Activated T-cell treated with anti-CD3 and anti-CD28 coated beads for 48 hours (primary cell): ENCODE data around the gene PIANP.
"Not testable (repeated sequence)": the region's sequence is repeated elsewhere in the genome, so short reads cannot be mapped to it uniquely, and the experiment has no call there.

Source experiments
- DNase-seq: peaks from one replicate; pipeline ENCODE4 v3.0.0-alpha.2; 2020; ENCODE audit warnings: low read depth

PIANP gene, protein sequence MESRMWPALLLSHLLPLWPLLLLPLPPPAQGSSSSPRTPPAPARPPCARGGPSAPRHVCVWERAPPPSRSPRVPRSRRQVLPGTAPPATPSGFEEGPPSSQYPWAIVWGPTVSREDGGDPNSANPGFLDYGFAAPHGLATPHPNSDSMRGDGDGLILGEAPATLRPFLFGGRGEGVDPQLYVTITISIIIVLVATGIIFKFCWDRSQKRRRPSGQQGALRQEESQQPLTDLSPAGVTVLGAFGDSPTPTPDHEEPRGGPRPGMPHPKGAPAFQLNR

DNA sequence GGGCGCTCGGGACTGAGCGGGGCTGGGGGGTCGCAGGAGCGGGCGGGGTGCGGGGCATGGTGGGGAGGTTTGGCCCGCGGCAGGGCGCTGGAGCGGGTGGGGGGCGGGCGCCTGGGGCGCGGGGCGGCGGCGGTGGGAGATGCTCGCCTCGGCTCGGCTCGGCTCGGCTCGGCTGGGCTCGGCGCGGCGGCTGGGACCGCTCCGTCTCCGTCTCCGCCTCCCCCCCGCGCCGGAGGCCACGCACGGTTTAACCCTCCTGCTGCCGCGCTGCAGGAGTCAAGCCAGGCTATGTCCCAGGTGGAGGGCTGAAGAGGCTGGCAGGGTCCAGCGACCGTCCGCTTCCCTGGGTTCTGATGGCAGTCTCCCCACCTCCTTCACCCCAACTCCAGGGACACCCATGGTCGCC lies at the start of gene PIANP:
Gene PIANP, minus strand, starts transcription at position 170 of the 406 bp plus-strand sequence. CDS start 2,754 bp downstream, outside the sequence.
- peak; percentile 42 for DNase-seq

DNA sequence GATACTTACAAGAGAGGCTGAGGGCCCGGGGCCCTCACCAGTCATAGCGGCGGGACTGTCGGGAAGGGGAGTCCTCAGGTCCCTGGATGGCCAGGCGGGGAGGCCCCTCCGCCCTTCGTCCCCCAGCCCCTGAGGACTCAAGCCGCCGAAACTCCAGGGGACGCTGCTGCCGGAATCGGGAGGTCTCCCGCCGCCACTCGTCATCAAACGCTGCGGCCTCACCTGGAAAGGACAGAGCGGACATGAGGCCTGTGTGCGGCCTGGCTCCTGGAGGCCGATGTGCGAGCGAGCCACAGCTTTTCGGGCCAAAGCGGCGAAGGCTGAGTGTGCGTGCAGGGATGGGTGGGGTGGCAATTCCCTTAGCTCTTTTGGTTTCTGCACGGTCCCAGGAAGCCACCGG lies 48.1 kb upstream of the PIANP start:
- no peak for DNase-seq

DNA sequence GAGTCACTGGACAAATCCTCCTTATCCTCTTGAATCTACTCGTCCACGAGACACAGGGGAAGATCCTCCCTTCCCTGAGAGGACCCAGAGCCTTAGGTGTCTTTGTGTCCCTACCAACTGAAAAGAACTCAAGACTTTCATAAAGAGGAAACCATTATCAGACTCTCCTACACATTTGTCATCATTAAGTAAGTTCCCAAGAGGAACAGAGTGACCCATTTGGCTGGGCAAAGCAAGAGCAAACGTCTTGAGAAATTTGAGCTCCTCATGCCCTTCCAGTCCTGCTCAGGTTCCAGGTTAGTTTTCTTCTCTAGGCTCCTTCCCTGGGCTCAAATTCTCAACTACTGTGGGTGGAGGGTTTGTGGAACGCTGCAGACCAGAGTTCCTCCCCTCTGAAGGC lies 46.6 kb upstream of the PIANP start:
- DNase-seq, result no peak

DNA sequence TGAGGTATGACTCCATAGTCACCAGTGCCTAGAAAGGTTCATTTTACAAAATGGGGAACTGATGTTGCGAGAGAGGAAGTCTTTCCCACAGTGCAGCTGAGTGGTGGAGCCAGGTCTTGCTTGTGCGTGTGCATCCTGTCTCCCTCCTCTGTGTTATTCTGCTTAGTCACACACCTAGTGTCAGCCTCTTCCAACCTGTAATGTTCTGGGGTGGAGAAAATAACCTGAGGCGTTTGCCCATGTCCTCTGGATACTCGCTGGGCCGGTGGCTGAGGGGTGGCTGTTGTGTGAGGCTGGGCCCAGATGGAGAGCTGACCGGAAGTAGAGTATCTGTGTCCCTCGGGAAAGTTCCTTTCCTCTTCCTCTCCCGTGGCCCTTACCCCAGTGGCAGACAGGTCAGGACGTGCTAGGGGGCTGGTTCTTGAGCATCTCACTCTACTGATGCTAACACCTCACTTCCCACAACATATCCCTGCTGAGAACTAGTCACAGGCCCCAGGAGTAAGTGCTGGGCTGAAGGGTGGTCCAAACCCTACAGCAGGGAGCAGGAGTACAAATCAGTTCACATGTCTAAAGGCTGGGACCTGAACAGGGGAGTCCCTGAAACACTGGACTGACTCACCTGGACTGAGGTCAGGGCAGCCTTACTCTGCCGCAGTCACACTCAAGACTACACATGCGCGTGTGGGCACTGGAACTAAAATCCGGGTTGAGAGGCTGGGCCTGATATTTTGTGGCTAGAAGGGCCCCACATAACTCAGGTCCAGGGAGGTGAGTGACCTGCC lies 45.3 kb upstream of the PIANP start:
- no peak for DNase-seq

DNA sequence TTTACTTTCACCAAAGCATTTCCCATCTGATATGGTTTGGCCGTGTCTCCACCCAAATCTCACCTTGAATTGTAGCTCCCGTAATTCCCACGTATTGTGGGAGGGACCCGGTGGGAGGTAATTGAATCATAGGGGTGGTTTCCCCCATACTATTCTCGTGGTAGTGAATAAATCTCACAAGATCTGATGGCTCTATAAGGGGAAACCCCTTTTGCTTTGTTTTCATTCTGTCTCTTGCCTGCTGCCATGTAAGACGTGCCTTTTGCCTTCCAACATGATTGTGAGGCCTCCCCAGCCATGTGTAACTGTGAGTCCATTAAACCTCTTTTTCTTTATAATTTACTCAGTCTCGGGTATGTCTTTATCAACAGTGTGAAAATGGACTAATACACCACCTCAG lies 42.7 kb upstream of the PIANP start:
- DNase-seq, result not testable (repeated sequence)

DNA sequence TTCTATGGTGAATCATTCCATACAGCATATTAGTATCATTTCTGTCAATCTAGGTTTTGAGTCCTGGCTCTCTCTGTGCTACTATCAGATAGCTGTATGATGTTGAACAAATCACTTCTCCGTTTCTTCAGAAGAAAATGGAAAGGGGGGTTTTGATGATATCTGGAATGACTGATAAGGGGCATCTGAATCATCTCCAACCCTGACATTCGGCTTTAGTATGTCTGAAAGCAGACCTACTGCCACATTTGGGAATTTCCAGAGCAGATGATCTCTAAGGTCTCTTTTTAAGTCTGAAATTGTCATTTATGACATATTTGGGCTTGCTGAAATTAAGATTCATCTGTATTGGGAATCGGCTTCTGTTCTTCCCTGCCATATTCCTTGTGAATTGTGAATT lies 42.2 kb upstream of the PIANP start:
- DNase-seq, result no peak

DNA sequence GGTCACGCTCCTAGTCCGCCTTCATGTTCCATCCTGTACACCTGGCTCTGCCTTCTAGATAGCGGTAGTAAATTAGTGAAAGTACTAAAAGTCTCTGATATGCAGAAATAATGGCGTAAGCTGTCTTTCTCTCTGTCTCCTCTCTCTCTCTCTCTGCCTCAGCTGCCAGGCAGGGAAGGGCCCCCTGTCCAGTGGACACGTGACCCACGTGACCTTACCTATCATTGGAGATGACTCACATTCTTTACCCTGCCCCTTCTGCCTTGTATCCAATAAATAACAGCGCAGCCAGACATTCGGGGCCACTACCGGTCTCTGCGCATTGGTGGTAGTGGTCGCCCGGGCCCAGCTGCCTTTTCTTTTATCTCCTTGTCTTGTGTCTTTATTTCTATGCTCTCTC lies 41.5 kb upstream of the PIANP start:
- not testable (repeated sequence) for DNase-seq

DNA sequence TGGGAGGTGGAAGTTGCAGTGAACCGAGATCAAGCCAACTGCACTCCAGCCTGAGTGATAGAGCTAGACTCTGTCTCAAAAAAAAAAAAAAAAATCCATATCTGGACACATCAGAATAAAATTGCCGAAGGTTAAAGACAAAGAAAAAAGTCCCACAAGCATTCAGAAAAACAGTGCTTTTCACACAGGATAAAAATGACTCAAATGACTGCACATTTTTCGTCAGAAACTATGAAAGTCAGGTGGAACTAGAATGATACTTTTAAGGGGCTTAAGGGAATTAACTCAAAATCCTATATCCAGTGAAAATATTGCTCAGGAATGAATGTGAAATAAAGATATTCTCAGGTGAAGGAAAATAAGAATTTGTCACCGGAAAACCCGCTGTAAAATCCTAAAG lies 36.1 kb upstream of the PIANP start:
- no peak for DNase-seq

DNA sequence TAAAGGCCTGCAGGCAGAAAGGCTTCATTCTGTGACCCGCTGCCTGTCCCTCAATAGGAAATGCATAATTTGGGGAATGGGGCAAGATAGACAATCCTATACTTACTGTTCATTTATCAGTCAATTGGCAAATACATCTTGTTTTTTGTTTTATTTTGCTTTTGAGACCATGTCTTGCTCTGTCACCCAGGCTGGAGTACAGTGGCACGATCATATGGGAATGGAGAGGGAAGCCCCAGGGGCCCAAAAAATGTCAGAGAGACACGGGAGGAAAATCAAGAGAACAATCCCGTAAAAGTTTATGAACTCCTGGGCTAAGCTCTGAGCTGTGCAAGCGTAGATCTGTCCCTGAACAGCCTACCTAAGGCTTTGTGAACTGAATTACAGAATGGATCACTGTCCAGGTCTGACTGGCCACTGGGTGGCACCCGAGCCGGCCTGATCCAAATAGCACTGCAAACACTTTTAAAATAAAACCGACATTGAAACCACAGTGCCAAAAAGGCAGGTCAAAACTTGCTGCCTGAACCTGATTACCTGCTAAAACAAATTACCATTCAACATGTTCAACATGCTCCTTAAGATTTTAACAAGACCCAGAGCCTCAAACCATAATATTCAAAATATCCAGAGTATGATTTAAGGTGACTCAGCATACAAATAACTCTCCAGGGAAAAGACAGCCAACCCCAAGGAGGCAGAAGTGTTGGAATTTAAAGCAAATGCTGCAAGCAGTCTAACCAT lies 35.0 kb upstream of the PIANP start:
- DNase-seq, result peak; percentile 34

DNA sequence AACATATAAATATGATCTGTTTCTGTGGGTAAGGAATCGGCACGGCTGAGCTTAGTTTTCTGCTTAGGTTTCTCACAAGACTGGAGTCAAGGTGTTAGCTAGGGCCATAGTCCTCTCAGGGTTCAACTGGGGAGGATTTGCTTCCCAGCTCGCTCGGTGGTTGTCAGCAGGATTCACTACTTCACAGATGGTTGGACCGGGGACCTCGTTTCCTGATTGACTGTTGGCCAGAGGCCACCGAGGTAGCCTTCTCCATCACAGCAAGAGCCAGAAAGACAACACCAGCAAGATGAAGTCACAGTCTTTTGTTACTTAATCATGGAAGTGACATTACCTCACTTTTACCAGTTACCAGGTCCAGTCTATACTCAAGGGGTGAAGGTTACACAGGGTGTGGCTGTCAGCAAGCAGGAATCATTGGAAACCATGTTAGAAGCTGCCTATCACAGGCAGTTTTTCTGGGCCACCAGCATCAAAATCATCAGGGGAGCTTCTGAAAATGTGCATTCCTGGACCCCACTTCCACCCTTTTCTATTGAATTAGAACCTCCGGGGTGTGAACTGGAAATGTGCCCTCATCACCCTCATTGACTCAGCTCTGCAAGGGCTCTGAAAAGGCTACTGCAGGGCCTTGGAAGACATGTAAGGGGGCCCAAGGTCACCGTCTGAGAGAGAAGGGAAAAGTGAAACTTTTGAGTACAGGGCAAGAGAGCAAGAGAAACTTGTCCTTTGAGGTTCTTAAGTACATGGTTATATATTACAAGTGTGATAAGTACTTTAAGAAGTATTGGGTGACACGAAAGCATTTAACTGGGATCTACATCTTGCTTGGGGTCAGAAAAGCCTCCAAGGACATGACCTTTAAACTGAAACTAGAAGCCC lies 34.1 kb upstream of the PIANP start:
- DNase-seq, result no peak

DNA sequence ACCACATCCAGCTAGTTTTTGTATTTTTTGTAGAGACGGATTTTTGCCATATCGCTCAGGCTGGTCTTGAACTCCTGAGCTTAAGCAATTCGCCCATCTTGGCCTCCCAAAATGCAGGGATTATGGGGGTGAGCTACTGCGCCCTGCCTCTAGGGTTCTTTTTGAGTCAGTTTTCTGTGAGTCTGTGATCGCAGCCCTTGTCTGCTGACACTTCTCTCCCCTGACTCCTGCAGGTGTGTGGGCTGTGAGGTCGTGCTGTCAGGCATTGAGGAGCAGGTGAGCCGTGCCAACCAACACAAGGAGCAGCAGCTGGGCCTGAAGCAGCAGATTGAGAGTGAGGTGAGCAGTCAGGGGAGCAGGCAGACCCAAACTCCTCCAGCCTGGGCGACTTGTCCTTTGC lies 29.6 kb upstream of the PIANP start:
- no peak for DNase-seq

DNA sequence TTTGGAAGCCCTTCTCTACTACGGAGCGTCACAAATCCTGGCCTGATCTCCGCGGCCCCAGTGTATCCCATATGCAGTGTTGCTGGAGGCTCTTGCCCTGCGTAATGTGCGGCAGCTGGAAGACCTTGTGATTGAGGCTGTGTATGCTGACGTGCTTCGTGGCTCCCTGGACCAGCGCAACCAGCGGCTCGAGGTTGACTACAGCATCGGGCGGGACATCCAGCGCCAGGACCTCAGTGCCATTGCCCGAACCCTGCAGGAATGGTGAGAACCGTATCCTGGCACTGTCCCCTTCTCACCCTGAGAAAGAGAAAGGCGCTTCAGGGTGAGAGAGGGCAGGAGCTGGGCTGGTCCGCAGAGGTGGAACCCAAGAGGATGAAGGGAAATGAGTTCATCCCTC lies 28.6 kb upstream of the PIANP start:
- DNase-seq, result no peak

DNA sequence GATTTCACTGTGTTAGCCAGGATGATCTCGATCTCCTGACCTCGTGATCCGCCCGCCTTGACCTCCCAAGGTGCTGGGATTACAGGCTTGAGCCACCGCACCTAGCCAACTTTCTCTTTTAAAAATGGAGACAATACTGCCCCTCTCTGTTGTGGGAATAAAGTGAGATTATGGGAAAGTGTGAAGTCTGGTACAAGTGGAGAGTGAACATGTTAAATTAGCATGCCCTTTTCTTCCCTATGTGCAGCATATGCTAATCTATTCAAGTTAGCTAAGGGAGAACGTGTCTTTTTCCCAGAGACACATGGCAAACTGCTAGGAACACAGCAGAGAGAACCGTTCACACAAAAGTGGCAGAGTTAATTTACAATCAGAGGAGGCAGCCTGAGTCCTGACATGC lies 24.7 kb upstream of the PIANP start:
- no peak for DNase-seq

DNA sequence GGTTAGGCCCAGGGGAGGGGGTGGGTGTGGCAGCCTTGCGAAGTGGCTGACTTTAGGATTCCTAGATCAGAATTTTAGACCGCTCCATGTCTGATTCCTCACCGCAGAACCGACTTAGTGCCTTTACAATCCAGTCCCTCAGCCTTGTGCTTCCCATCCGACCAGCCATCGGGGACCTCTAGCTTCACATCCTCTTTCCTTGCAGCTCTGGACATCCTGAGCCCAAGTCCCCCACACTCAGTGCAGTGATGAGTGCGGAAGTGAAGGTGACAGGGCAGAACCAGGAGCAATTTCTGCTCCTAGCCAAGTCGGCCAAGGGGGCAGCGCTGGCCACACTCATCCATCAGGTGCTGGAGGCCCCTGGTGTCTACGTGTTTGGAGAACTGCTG lies 23.8 kb upstream of the PIANP start:
- DNase-seq, result peak; percentile 26

DNA sequence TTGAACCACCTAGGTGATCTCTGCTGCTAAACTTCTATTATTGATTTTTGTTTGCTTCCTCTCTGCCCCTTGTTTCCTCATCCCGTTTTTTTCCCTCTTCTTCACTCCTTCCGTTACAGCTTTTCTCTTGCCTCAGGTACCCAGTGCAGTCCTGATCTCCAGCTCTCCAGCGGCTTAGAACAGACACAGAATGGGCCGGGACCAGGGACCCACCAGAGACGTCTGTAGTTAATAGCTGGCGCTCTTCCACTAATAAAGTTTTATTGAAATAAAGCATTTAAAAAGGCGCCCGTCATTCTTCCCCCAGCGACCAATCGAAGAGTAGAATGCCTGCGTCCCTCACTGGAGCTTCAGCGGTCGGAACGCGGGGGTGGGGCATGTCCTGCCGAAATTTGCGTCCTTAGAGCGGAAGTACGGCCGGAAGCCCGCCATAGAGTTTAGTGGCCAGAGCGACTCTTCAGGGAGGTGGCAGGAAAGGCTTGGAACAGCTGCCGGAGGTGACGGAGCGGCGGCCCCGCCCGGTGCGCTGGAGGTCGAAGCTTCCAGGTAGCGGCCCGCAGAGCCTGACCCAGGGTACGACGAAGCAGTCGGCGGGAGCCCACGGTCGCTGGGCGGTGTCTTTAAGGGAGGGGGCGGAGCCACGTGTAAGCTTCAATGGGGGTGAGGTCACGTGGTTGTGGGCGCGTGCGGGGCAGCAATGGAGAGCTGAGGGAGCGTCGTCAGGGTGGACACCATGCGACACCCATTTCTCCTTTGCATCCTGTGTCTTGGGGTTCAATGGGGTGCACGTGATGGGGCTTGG lies 23.2 kb upstream of the PIANP start, which contains the start of gene COPS7A:
Gene COPS7A, plus strand, starts transcription at position 440 of the 802 bp plus-strand sequence. CDS start 611 bp downstream, outside the sequence.
- peak; percentile 94 for DNase-seq

DNA sequence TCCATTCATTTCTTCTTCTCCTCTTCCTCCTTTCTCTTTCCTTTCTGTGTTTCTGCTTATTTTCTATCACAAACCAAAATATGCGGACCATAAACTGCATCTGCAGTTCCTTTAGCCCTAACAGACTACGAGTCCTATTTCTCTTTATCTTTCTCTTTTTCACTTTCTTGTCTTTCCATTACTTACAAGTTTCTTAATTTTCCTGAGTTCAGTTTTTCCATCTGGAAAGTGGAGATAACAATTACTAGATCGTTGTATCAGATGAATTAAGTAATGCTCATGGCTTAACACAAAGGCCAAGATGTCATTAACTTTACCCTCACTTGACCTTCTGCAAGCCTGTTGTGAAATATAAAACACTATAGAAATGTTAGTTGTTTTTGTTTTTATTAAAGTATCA lies 22.2 kb upstream of the PIANP start:
- DNase-seq, result no peak

DNA sequence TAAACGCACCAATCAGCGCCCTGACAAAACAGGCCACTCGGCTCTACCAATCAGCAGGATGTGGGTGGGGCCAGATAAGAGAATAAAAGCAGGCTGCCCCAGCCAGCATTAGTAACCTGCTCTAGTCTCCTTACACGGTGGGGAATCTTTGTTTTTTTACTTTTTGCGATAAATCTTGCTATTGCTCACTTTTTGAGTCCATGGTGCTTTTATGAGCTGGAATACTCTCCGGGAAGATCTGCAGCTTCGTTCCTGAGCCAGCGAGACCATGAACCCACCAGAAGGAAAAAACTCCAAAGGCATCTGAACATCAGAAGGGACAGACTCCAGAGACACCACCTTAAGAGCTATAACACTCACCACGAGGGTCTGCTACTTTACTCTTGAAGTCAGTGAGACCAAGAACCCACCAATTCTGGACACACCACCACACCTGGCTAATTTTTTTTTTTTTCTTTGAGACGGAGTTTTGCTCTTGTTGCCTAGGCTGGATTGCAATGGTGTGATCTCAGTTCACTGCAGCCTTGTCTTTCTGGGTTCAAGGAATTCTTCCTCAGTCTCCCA lies 16.3 kb upstream of the PIANP start:
- DNase-seq, result no peak

DNA sequence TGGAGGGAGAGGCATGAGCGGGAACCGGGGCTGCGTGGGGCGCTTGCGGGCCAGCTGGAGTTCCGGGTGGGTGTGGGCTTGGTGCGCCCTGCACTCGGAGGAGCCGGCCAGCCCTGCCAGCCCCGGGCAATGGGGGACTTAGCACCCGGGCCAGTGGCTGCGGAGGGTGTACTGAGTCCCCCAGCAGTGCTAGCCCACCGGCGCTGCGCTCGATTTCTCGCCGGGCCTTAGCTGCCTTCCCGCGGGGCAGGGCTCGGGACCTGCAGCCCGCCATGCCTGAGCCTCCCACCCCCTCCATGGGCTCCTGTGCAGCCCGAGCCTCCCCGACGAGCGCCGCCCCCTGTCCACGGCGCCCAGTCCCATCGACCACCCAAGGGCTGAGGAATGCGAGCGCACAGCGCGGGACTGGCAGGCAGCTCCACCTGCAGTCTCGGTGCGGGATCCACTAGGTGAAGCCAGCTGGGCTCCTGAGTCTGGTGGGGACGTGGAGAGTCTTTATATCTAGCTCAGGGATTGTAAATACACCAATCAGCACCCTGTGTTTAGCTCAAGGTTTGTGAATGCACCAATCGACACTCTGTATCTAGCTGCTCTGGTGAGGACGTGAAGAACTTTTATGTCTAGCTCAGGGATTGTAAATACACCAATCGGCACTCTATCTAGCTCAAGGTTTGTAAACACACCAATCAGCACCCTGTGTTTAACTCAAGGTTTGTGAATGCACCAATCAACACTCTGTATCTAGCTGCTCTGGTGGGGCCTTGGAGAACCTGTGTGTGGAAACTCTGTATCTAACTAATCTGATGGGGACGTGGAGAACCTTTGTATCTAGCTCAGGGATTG lies 15.6 kb upstream of the PIANP start:
- not testable (repeated sequence) for DNase-seq

DNA sequence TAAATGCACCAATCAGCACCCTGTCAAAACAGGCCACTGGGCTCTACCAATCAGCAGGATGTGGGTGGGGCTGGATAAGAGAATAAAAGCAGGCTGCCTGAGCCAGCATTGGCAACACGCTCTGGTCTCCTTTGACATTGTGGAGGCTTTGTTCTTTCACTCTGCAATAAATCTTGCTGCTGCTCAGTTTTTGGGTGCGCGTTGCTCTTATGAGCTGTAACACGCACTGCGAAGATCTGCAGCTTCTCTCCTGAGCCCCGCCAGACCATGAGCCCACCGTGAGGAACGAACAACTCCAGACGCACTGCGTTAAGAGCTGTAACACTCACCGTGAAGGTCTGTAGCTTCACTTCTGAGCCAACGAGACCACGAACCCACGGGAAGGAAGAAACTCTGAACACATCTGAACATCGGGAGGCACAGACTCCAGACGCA lies 8.4 kb upstream of the PIANP start:
- DNase-seq, result no peak

DNA sequence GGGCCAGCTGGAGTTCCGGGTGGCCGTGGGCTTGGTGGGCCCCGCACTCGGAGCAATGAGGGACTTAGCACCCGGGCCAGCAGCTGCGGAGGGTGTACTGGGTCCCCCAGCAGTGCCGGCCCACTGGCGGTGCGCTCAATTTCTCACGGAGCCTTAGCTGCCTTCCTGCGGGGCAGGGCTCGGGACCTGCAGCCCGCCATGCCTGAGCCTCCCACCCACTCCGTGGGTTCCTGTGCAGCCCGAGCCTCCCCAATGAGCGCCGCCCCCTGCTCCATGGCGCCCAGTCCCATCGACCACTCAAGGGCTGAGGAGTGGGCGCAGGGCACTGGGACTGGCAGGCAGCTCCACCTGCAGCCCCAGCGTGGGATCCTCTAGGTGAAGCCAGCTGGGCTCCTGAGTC lies 7.7 kb upstream of the PIANP start:
- DNase-seq, result not testable (repeated sequence)
